NCI-H1694 treated with DMSO at 0.1 percent for 48 hours (cell line): ENCODE measurements around the gene ADA.
"Not testable (repeated sequence)": the region's sequence is repeated elsewhere in the genome, so short reads cannot be mapped to it uniquely, and the experiment has no call there.

Experiments
- DNase-seq: peaks from one replicate; lab custom pipeline; 2025; lab: John Stamatoyannopoulos, UW

ADA gene

GRCh38 chr20:44678990-44679611, 27.6 kb upstream of the ADA start:
- no peak for DNase-seq

- DNase-seq: no peak
Observed at GRCh38 chr20:44678242-44678641, 26.7 kb upstream of the ADA start.

DNA sequence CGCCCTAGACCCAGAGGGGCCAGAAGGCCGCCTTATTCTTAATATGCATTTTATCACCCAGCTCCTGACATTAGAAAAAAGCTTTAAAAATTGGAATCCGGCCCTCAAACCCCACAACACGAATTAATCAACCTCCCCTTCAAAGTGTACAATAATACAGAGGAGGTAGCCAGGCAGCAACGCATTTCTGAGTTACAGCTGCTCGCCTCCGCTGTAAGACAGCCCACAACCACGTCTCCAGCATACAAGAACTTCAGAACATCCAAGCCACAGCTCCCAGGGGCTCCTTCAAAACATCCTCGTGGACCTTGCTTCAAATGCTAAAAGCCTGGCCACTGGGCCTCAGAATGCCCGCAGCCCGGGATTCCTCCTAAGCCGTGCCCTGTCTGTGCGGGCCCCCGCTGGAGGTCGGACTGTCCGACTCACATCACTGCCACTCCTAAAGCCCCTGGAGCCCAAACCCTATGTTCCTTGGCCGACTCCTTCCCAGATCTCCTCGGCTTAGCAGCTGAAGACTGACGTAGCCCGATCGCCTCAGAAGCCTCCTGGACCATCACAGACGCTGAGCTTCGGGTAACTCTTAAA, 20.9 kb upstream of the ADA start:
- not testable (repeated sequence) for DNase-seq

DNA sequence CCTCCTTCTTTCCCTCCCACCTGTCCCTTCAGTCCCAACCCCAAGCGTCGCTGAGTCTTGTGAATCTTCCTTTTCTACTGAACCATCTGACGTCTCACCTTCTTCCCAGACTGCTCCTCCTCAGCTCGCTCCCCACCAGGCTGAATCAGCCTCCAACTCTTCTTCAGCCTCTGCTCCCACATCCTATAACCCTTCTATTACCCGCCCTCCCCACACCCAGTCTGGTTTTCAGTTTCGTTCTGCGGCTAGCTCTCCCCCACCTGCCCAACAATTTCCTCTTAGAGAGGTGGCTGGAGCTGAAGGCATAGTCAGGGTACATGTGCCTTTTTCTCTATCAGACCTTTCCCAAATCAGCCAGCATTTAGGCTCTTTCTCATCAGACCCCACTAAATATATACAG, 20.0 kb upstream of the ADA start:
- not testable (repeated sequence) for DNase-seq

DNA sequence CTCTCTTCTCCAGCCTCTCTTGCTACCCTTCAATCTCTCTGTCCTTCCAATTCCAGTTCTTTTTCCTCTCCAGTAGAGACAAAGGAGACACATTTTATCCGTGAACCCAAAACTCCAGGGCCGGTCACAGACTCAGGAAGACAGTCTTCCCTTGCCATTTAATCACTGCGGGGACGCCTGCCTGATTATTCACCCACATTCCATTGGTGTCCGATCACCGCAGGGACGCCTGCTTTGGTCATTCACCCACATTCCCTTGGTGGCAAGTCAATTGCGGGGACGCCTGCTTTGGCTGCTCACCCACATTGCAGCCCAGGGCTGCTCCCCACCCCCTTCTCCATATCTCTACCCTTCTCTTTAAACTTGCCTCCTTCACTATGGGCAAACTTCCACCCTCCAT, 19.4 kb upstream of the ADA start:
- DNase-seq: not testable (repeated sequence)

GRCh38 chr20:44666066-44666465, 14.6 kb upstream of the ADA start:
- DNase-seq: no peak

- no peak for DNase-seq
Observed at GRCh38 chr20:44664131-44664530, 12.6 kb upstream of the ADA start.

DNA sequence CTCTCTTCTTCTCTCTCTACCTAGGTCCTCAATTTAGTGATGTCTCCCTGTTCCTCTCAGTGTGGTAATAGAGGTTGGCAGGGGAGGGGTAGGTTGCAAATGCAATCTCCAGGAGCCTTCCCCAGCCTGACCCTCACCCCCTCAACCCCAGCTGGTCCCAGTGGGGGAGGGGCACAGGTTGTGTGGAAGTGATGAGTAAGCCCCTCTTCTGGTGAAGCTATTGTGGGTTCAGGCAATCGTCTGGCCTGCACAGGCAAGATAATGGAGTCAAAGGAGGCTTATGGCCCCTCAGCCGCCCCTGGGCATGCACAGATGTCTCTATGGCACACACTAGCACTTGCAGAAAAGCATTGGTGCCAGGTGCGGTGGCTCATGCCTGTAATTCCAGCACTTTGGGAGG, 10.8 kb upstream of the ADA start:
- DNase-seq: no peak

DNA sequence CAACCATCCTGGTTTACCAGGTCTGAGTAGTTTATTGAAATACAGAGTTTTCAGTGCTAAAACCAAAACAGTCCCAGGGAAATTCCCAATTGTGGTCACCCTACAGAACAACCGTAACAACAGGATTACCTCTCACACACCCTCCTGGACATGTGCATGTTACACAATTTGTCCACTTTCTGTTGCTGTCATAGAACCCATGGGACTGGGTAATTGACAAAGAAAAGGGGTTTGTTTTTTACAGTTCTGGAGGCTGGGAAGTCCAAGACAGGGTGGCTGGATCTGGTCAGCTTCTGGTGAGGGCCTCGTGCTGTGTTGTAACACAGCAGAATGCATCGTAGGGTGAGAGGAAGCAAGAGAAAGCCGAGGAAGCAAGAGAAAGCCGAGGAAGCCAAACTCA, 9.1 kb upstream of the ADA start:
- DNase-seq: no peak

DNA sequence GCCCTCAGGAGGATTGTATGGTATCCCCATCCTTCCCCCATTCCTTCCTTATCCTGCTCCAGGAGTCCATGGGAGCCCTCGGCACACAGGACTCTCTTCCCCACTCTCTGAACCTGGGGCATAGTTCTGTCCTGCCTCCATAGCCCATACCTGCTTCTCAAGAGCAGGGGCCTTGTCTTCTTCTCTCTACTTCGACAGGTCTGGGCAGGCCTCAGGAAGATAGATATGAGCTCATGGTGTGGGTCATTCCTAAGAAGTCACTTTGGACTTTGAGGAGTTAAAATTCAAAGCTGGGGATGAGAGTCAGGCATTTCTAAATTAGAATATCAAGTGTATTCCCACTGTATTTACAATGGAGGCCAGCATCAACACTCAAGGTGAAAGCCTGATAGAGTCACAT, 8.4 kb upstream of the ADA start:
- DNase-seq: no peak

DNA sequence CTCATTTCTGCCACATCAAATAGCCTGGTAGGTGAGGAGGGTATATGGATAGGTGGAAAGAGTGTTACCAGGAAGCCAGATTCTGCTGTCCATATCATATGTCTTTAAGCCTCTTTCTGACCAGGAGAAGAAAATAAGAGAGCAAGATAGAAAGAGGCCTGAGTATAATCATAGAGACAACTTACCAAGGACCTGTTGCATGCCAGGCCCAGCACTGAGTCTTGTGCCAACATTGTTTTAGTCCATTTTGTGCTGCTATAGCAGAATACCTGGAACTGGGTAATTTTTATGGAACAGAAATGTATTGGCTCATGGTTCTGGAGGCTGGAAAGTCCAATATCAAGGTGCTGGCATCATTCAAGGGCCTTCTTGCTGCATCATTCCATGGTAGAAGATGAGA, 7.3 kb upstream of the ADA start:
- no peak for DNase-seq

DNA sequence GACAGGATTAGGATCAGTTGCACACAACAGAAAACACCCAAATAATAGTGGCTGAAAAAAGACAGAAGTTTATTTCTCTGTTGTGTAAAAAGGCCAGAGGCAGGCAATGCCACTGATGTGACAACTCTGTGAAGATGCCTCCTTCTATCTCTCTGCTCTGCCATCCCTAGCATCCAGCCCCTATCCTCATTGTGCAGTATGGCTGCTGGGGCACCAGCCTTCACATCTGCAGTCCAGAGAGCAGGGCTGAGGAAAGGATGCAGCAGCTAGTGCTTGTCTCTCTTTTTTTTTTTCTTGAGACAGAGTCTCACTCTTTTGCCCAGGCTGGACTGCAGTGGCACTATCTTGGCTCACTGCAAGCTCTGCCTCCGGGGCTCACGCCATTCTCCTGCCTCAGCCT, 6.4 kb upstream of the ADA start:
- DNase-seq: no peak

- DNase-seq: no peak
Observed at GRCh38 chr20:44656448-44656847, 4.9 kb upstream of the ADA start.

DNA sequence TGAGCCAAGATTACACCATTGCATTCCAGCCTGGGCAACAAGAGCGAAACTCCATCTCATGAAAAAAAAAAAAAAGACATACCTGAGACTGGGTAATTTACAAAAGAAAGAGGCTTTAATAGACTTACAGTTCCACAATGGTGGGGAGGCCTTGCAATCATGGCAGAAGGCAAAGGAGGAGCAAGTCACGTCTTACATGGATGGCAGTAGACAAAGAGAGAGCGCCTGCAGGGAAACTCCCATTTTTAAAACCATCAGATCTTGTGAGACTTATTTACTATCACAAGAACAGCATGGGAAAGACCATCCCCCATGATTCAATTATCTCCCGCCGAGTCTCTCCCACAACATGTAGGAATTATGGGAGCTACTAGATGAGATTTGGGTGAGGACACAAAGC, 2.7 kb upstream of the ADA start:
- DNase-seq: not testable (repeated sequence)

DNA sequence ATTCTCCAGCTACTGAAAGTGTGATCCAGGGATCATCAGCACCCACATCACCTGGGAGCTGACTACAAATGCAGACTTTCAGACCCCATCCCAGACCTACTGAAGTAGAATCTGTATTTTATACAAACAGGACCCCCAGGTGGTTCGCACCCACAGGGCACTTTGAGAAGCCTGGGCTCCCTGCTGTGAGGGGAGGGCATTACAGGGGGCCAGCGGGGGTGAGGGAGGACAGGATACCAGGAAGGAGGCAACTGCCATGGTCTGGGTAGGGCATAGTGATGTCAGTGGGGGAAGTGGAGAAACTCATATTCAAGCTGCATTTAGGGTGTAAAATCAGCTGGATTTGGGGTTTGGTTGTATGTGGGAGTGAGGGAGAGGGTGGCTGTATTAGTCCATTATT, 2.0 kb upstream of the ADA start:
- no peak for DNase-seq

- DNase-seq: no peak
Observed at GRCh38 chr20:44651434-44651683, 140 bp downstream of the ADA start.

- no peak for DNase-seq
Observed at GRCh38 chr20:44650771-44651433, 597 bp downstream of the ADA start.

- no peak for DNase-seq
Observed at GRCh38 chr20:44649976-44650375, 1.5 kb downstream of the ADA start.

DNA sequence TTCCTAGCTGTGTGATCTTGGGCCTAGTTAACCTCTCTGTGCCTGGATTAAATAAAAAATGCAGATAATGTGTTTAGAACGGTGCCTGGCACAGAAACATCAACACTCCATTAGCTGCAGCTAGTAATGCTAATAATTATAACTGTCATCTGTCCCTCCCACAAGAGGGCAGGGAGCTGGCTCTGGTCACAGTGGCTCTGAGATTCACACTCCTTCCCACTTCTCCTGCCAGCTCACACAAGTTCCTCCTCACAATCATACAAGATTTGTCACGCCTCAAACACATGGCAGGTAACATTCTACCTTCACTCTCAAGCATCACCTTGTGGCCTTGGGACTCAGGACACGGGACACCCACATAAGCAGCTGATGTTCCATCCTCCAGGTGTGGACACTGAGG, 2.4 kb downstream of the ADA start:
- DNase-seq: no peak

- no peak for DNase-seq
Observed at GRCh38 chr20:44648579-44648978, 2.9 kb downstream of the ADA start.

DNA sequence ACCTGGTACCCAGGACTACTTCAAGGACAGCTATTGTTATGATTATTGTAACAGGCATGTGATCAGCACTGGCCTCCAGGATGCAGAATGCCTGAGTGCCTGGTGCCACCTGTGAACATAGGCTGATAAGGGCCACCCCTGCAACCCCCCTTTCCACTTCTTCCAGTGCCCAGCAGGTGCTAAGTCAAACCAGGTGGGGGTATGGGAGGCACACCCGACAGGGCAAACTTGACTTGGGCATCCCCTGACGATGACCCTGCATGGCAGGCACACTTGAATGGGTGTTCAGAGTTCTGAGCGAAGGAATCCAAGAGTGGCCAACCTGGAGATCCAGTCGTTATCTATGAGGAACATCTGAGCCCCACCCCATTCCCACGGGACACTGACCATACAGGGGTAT, 3.4 kb downstream of the ADA start:
- no peak for DNase-seq

GRCh38 chr20:44646641-44647274, 4.7 kb downstream of the ADA start:
- no peak for DNase-seq

- no peak for DNase-seq
Observed at GRCh38 chr20:44646023-44646640, 5.4 kb downstream of the ADA start.
